Measurements from ENCODE around the gene CPSF3. TPM values are rescaled to one million over a fixed set of nuclear protein-coding genes. Genes with fewer than 3 reads are reported as not detected.
A peak's percentile ranks its signal among the peaks of the same experiment; 100 is the strongest.

Gene CPSF3
- total RNA-seq, 1 experiment from 2014 or later: 95.5 TPM

GRCh38 chr2:9474361-9475057, 51.1 kb downstream of the CPSF3 start, which contains the start of gene IAH1:
Gene IAH1 (plus strand): TSS chr2:9474551. CDS start chr2:9474567, 16 bp downstream.
- peak within 1 kb of the TSS; percentile 6; the same call in 1 of the 2 replicates for H3K14ac ChIP-seq (ENCODE audit: insufficient read depth, low read length)
- Mint-ChIP-seq H3K27ac (peak within 1 kb of the TSS in 1 of 3 experiments; percentile 5; a peak in 1 of 7 replicates), H3K4me3 (peak within 1 kb of the TSS; percentile 68 to 76), H3K36me3 (ENCODE audit: insufficient read depth in 1 of 3, low read depth in 3 of 3) (peaks cover 14 to 42% (median 38%) of the 10 kb centered on the region in 3 experiments; a peak in 6 of 7 replicates), H3K27me3 (ENCODE audit: low read depth) (peaks cover 4% of the 10 kb centered on the region), H3K4me1 (peaks cover 19 to 21% of the 10 kb centered on the region in 2 experiments), H3K9me3 (peaks cover 3 to 9% of the 10 kb centered on the region in 2 experiments; a peak in 3 of 5 replicates)
- H3K56ac ChIP-seq (ENCODE audit: insufficient read length, low read depth, low read length): no peak within 1 kb of the TSS
- H3K4me1 ChIP-seq (ENCODE audit: insufficient read depth, low read length): no peaks in the 10 kb centered on the region
- peak; percentile 51 for DNase-seq
- no peak within 1 kb of the TSS for H4K5ac ChIP-seq (ENCODE audit: insufficient read length, low read depth, low read length)
- no peak within 1 kb of the TSS for H4K91ac ChIP-seq (ENCODE audit: insufficient read length, low read depth, low read length)
- H3K4ac ChIP-seq (ENCODE audit: low read depth, low read length): no peak within 1 kb of the TSS
- TF ChIP-seq CTCF (conservative IDR thresholded peaks at IDR 0.05): no peak
- WGBS (ENCODE audit: extremely low coverage, insufficient read length, low lambda C conversion rate): no CpG with 5 or more reads among the region's 91 CpGs
- no peaks in the 10 kb centered on the region for H4K20me1 ChIP-seq (ENCODE audit: control insufficient read depth, insufficient read depth, insufficient read length)
- no peak within 1 kb of the TSS for H2BK5ac ChIP-seq (ENCODE audit: insufficient read length, low read length)
- H2AK5ac ChIP-seq (ENCODE audit: insufficient read length, low read length): no peak within 1 kb of the TSS
- H2BK15ac ChIP-seq (ENCODE audit: low read depth, low read length): no peak within 1 kb of the TSS
- peak within 1 kb of the TSS; percentile 20 for H3K9ac ChIP-seq (ENCODE audit: extremely low read depth, insufficient read length, low read length)
- H3K18ac ChIP-seq (ENCODE audit: insufficient read length, low read depth, low read length): peak within 1 kb of the TSS; percentile 11
- peaks cover 9% of the 10 kb centered on the region for H3K23me2 ChIP-seq (ENCODE audit: insufficient read length, low read depth, low read length, poor library complexity, severe bottlenecking)
- H2AFZ ChIP-seq (ENCODE audit: low read length): no peak within 1 kb of the TSS
- H3K9me3 ChIP-seq (ENCODE audit: control insufficient read depth, low read depth, low read length): no peaks in the 10 kb centered on the region
- no peak within 1 kb of the TSS for H2BK12ac ChIP-seq (ENCODE audit: insufficient read length, low read depth, low read length)
- H3T11ph ChIP-seq (ENCODE audit: low read length): no peak within 1 kb of the TSS
- H3K27ac ChIP-seq (ENCODE audit: insufficient read length, low read depth, low read length): no peak within 1 kb of the TSS
- H2BK120ac ChIP-seq (ENCODE audit: low read depth, low read length, poor library complexity, severe bottlenecking): no peak within 1 kb of the TSS
- H4K8ac ChIP-seq (replicated peaks; ENCODE audit: insufficient read length, low read depth, low read length): no peak within 1 kb of the TSS
- no peaks in the 10 kb centered on the region for H3K79me1 ChIP-seq (ENCODE audit: insufficient read depth, low read depth, low read length, poor library complexity, severe bottlenecking)
- H3K27me3 ChIP-seq (ENCODE audit: insufficient read depth, low read length): no peaks in the 10 kb centered on the region
- H2BK20ac ChIP-seq (ENCODE audit: low read depth, low read length, poor library complexity, severe bottlenecking): no peak within 1 kb of the TSS
- H3K23ac ChIP-seq (ENCODE audit: insufficient read length, low read depth, low read length): no peak within 1 kb of the TSS
- H3K79me2 ChIP-seq (ENCODE audit: insufficient read depth, low read length): no peaks in the 10 kb centered on the region
- peak within 1 kb of the TSS; percentile 69 for H3K4me2 ChIP-seq (ENCODE audit: insufficient read depth, insufficient read length, low read length)
